Gastrocnemius medialis (tissue), 4 donors: ENCODE data around the gene SLC12A9. TPM values are rescaled to one million over a fixed set of nuclear protein-coding genes. Genes with fewer than 3 reads are reported as not detected.

ENCODE experiments used
- ATAC-seq, 2 donors: fragments of 150-250 bp; one replicate each; pipeline ENCODE4 v1.9.1; 2016
- DNase-seq, 2 donors: peaks; one replicate each; pipeline ENCODE4 v3.0.0-alpha.2; 2019
- H3K27ac ChIP-seq, 4 donors: fragments of 200-600 bp; sonication (generic); 1 replicate in 1 of 4; 2 replicates in 3 of 4; pipeline ENCODE4 v1.5.1; 2016 to 2018; ENCODE audit warnings: mild to moderate bottlenecking in 2 of 4, moderate library complexity in 1 of 4
- H3K27me3 ChIP-seq, 3 donors: fragments of 200-600 bp; sonication (generic) in 2 of 3; 1 replicate in 1 of 3; 2 replicates in 2 of 3; pipeline versions ENCODE4 v1.5.1 to v1.6.0; 2016 to 2019; ENCODE audit warnings: mild to moderate bottlenecking in 1 of 3, moderate library complexity in 1 of 3
- H3K36me3 ChIP-seq, 2 donors: fragments of 200-600 bp; sonication (generic) in 1 of 2; one replicate each; pipeline ENCODE4 v1.5.1; 2017 to 2018
- H3K4me1 ChIP-seq, 2 donors: fragments of 200-600 bp; sonication (generic) in 1 of 2; one replicate each; pipeline ENCODE4 v1.5.1; 2016 to 2017; ENCODE audit warnings: mild to moderate bottlenecking in 2 of 2
- H3K4me3 ChIP-seq, 4 donors: fragments of 200-600 bp; sonication (generic) in 3 of 4; 1 replicate in 1 of 4; 2 replicates in 3 of 4; pipeline ENCODE4 v1.5.1; 2016 to 2019; ENCODE audit warnings: mild to moderate bottlenecking in 2 of 4
- H3K9me3 ChIP-seq, 3 donors: fragments of 200-600 bp; sonication (generic) in 2 of 3; 1 replicate in 1 of 3; 2 replicates in 2 of 3; pipeline ENCODE4 v1.5.1; 2016 to 2019
- POLR2A ChIP-seq, 2 donors: fragments of 450-650 bp; IDR thresholded peaks; one replicate each; pipeline ENCODE4 v1.6.1; 2017; ENCODE audit warnings: antibody characterized with exemption in 2 of 2, mild to moderate bottlenecking in 2 of 2, moderate library complexity in 2 of 2
- in situ Hi-C, 4 donors: fragments of 200-750 bp; cut with MboI; loops; one replicate each; pipeline versions ENCODE4 v1.15.0 to v1.8.0; 2017; ENCODE audit warnings: low sequenced_read_pairs in 4 of 4
- intact Hi-C: fragments of 100-400 bp; cut with DNase I; formaldehyde crosslinking; loops from one replicate; pipeline ENCODE4 v1.15.1; 2023; ENCODE audit warnings: low total_unique reads
- total RNA-seq, 4 donors: library from RNA; depleted of rRNA; stranded (reverse); fragments of >200 nt; gene quantifications; one replicate each; pipeline versions ENCODE4 v1.1.0 to v1.2.3, GENCODE V29; 2016
- TF ChIP-seq, protein P1 (sequence below), 5 experiments: fragments of 450-650 bp in 3 of 5; fragments of 200-600 bp in 2 of 5; sonication (generic) in 2 of 5; IDR thresholded peaks in 4 of 5; conservative IDR thresholded peaks in 1 of 5; 1 replicate in 4 of 5; 2 replicates in 1 of 5; pipeline ENCODE4 v1.5.1; 2016 to 2019; ENCODE audit warnings: antibody characterized with exemption in 5 of 5, mild to moderate bottlenecking in 3 of 5, moderate library complexity in 3 of 5

SLC12A9 gene
- total RNA-seq, 4 donors from 2014 or later, result 2.5 to 4.3 (median 3.8) TPM

- H3K4me3 ChIP-seq, result peak overlapping the region; percentile 45 to 63 (median 60)
- H3K27me3 ChIP-seq, result peaks cover 19 to 31% (median 29%) of the 10 kb centered on the region in 3 donors
- TF ChIP-seq POLR2A (IDR thresholded peaks at IDR 0.05), result no peak
- TF ChIP-seq, protein P1, sequence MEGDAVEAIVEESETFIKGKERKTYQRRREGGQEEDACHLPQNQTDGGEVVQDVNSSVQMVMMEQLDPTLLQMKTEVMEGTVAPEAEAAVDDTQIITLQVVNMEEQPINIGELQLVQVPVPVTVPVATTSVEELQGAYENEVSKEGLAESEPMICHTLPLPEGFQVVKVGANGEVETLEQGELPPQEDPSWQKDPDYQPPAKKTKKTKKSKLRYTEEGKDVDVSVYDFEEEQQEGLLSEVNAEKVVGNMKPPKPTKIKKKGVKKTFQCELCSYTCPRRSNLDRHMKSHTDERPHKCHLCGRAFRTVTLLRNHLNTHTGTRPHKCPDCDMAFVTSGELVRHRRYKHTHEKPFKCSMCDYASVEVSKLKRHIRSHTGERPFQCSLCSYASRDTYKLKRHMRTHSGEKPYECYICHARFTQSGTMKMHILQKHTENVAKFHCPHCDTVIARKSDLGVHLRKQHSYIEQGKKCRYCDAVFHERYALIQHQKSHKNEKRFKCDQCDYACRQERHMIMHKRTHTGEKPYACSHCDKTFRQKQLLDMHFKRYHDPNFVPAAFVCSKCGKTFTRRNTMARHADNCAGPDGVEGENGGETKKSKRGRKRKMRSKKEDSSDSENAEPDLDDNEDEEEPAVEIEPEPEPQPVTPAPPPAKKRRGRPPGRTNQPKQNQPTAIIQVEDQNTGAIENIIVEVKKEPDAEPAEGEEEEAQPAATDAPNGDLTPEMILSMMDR (IDR thresholded peaks at IDR 0.05 in 4 of 5, conservative IDR thresholded peaks at IDR 0.05 in 1 of 5), result no peak
- peaks cover 0 to 3% of the 10 kb centered on the region in 2 donors for H3K4me1 ChIP-seq
- H3K36me3 ChIP-seq, result no peaks in the 10 kb centered on the region
- peak overlapping the region; percentile 24 to 64 (median 56) for H3K27ac ChIP-seq
- in situ Hi-C loops, result no loop called here
- DNase-seq (no peak), ATAC-seq (peak in 1 of 2 donors; percentile 34)
- intact Hi-C loops, result no loop called here
- H3K9me3 ChIP-seq, result no peaks in the 10 kb centered on the region
Measured at GRCh38 chr7:100825215-100825671, 27.3 kb upstream of the SLC12A9 start.

DNA sequence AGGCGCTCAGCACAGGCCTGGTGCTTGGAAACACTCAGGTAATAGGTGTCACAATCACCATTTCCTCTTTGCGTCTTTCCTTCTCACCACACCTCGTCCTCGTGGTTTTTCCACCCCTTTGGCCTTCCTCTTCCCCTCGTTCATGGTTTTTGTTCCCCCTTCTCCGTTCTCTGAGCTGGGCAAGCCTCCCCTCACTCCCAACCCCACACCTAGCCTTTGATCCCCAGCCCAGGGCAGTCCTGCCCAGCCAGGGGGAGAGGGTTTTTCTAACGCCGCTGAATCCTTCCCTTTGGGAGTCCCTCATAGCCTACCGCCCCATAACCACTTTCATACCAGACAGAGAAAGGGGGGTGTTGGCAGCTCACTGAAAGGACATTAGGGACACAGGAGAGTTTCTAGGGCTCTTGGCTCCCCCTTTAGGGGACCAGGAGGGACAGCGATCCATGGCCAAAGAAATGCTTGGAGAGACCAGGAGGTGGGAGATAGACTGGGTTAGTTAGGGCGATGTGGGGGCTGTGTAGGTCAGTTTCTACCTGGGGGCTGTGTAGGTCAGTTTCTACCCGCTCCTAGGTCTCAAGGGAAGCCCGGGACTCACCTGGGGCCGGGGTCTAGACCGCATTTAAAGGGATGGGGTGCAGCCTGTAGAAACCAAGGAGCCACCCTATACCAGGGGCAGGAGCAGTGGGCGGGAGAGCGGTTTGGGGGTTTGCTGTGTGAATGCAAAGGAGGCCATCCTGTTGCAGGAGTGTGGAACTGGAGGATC is 26.6 kb upstream of the SLC12A9 start:
- TF ChIP-seq, protein P1 (IDR thresholded peaks at IDR 0.05 in 4 of 5, conservative IDR thresholded peaks at IDR 0.05 in 1 of 5), result no peak
- no peak for TF ChIP-seq POLR2A (IDR thresholded peaks at IDR 0.05)
- Histone ChIP-seq H3K36me3 (no peaks in the 10 kb centered on the region), H3K4me1 (peaks cover 0 to 3% of the 10 kb centered on the region in 2 donors), H3K9me3 (no peaks in the 10 kb centered on the region), H3K27ac (peak overlapping the region; percentile 24 to 64 (median 56)), H3K4me3 (peak overlapping the region; percentile 45 to 63 (median 60)), H3K27me3 (peaks cover 19 to 35% (median 29%) of the 10 kb centered on the region in 3 donors)
- intact Hi-C loops, result no loop called here
- DNase-seq (no peak), ATAC-seq (no peak)
- in situ Hi-C loops, result no loop called here

GRCh38 chr7:100826514-100827329 is 25.8 kb upstream of the SLC12A9 start:
- H3K27me3 ChIP-seq, result peaks cover 19 to 35% (median 29%) of the 10 kb centered on the region in 3 donors
- ATAC-seq (peak in 1 of 2 donors; percentile 26), DNase-seq (no peak)
- peaks cover 0 to 3% of the 10 kb centered on the region in 2 donors for H3K4me1 ChIP-seq
- peak overlapping the region; percentile 24 to 64 (median 58) for H3K27ac ChIP-seq
- H3K36me3 ChIP-seq, result no peaks in the 10 kb centered on the region
- in situ Hi-C loops, result no loop called here
- TF ChIP-seq POLR2A (IDR thresholded peaks at IDR 0.05), result no peak
- TF ChIP-seq, protein P1 (IDR thresholded peaks at IDR 0.05 in 4 of 5, conservative IDR thresholded peaks at IDR 0.05 in 1 of 5), result no peak
- H3K9me3 ChIP-seq, result no peaks in the 10 kb centered on the region
- intact Hi-C loops, result no loop called here
- peak overlapping the region; percentile 45 to 63 (median 60) for H3K4me3 ChIP-seq

GRCh38 chr7:100827330-100828226 is 24.9 kb upstream of the SLC12A9 start, which contains the start of gene EPHB4:
Gene EPHB4 (minus strand): TSS chr7:100827523. CDS start chr7:100827030, 493 bp downstream.
- H3K36me3 ChIP-seq, result no peaks in the 10 kb centered on the region
- intact Hi-C loops, result no loop called here
- in situ Hi-C loops, result no loop called here
- peak within 1 kb of the TSS; percentile 24 to 64 (median 58) for H3K27ac ChIP-seq
- DNase-seq (peak in 1 of 2 donors; percentile 28), ATAC-seq (peak; percentile 33 to 43)
- no peak for TF ChIP-seq POLR2A (IDR thresholded peaks at IDR 0.05)
- TF ChIP-seq, protein P1 (IDR thresholded peaks at IDR 0.05 in 4 of 5, conservative IDR thresholded peaks at IDR 0.05 in 1 of 5), result no peak
- peaks cover 19 to 35% (median 29%) of the 10 kb centered on the region in 3 donors for H3K27me3 ChIP-seq
- H3K9me3 ChIP-seq, result no peaks in the 10 kb centered on the region
- peak within 1 kb of the TSS; percentile 45 to 63 (median 60) for H3K4me3 ChIP-seq
- H3K4me1 ChIP-seq, result peaks cover 0 to 3% of the 10 kb centered on the region in 2 donors
